Activated CD8-positive, alpha-beta T cell treated with anti-CD3 and anti-CD28 coated beads, Interleukin-2, amount 10 ng/mL, durations not matched to agents 7 days and 5 days (primary cell): ENCODE results near the gene FIGNL2. TPM values are rescaled to one million over a fixed set of nuclear protein-coding genes. Genes with fewer than 3 reads are reported as not detected.

Source experiments
- ATAC-seq: fragments of 150-1000 bp; cut with Tn5 transposase; one replicate; pipeline ENCODE4 v1.10.0; 2021; ENCODE audit warnings: moderate library complexity
- CTCF ChIA-PET: fragments of 350-600 bp; sonication (Branson Sonifier 250); formaldehyde crosslinking; loops from one replicate; lab custom pipeline; 2021; ENCODE audit warnings: antibody characterized with exemption; lab: Charles Lee
- POLR2A ChIA-PET: fragments of 350-600 bp; sonication (Branson Sonifier 250); formaldehyde crosslinking; loops from one replicate; lab custom pipeline; 2021; ENCODE audit warnings: antibody characterized with exemption; lab: Charles Lee
- DNase-seq: peaks from one replicate; pipeline ENCODE4 v3.0.0-alpha.2; 2020
- H3K27ac Mint-ChIP-seq: one replicate; pipeline ENCODE4 v1.8.0; 2021; ENCODE audit warnings: mild to moderate bottlenecking, mixed read lengths
- H3K27me3 Mint-ChIP-seq: one replicate; pipeline ENCODE4 v1.8.0; 2021; ENCODE audit warnings: low read depth, mixed read lengths
- H3K36me3 Mint-ChIP-seq: one replicate; pipeline ENCODE4 v1.8.0; 2021; ENCODE audit warnings: low read depth, mixed read lengths
- H3K4me1 Mint-ChIP-seq: one replicate; pipeline ENCODE4 v1.8.0; 2021; ENCODE audit warnings: low read depth, mixed read lengths
- H3K4me3 Mint-ChIP-seq: one replicate; pipeline ENCODE4 v1.8.0; 2021; ENCODE audit warnings: mild to moderate bottlenecking, mixed read lengths
- H3K9me3 Mint-ChIP-seq: one replicate; pipeline ENCODE4 v1.8.0; 2022; ENCODE audit warnings: mixed read lengths; ENCODE audit not compliant: insufficient read depth
- total RNA-seq, 2 experiments: library from RNA; stranded (reverse); gene quantifications; one replicate each; pipeline ENCODE4 v1.2.3, GENCODE V29; 2021

FIGNL2 gene
- under 1 TPM; 0.32 to 0.37 TPM for total RNA-seq

GRCh38 chr12:51848326-51848727 is at the start of gene FIGNL2:
FIGNL2 (minus strand) TSS chr12:51848718; CDS start chr12:51822413, 26,305 bp downstream.
- Mint-ChIP-seq H3K9me3 (no peaks in the 10 kb centered on the region), H3K27ac (no peak within 1 kb of the TSS), H3K36me3 (no peaks in the 10 kb centered on the region), H3K4me1 (peaks cover 16% of the 10 kb centered on the region), H3K4me3 (no peak within 1 kb of the TSS), H3K27me3 (peaks cover 63% of the 10 kb centered on the region)
- POLR2A ChIA-PET, result no interaction called here
- DNase-seq (no peak), ATAC-seq (no peak)
- CTCF ChIA-PET, result no interaction called here

- Mint-ChIP-seq H3K27me3 (peaks cover 9% of the 10 kb centered on the region), H3K36me3 (no peaks in the 10 kb centered on the region), H3K4me1 (peaks cover 3% of the 10 kb centered on the region), H3K9me3 (no peaks in the 10 kb centered on the region), H3K27ac (no peak overlapping the region), H3K4me3 (no peak overlapping the region)
- ChIA-PET CTCF (interaction anchor here (1.0 to 1.1 kb wide), 2 partner anchors 27 to 84 kb away, joined by 3 read pairs; no protein-coding TSS in a partner anchor), POLR2A (no interaction called here)
- DNase-seq, result no peak
- no peak for ATAC-seq
These were observed 48.7 kb upstream of the FIGNL2 start for GRCh38 chr12:51897181-51897580.

GRCh38 chr12:51896236-51896635 is 47.7 kb upstream of the FIGNL2 start:
- DNase-seq (no peak), ATAC-seq (no peak)
- peaks cover 9% of the 10 kb centered on the region for H3K27me3 Mint-ChIP-seq
- H3K27ac Mint-ChIP-seq, result no peak overlapping the region
- ChIA-PET POLR2A (no interaction called here), CTCF (interaction anchor here (1.1 kb wide), 1 partner anchor 28 kb away, joined by 3 read pairs; no protein-coding TSS in a partner anchor)
- H3K36me3 Mint-ChIP-seq, result no peaks in the 10 kb centered on the region
- H3K4me3 Mint-ChIP-seq, result no peak overlapping the region
- no peaks in the 10 kb centered on the region for H3K9me3 Mint-ChIP-seq
- H3K4me1 Mint-ChIP-seq, result peaks cover 3% of the 10 kb centered on the region

- H3K4me1 Mint-ChIP-seq, result peaks cover 3% of the 10 kb centered on the region
- ATAC-seq (no peak), DNase-seq (no peak)
- H3K36me3 Mint-ChIP-seq, result no peaks in the 10 kb centered on the region
- POLR2A ChIA-PET, result no interaction called here
- H3K27me3 Mint-ChIP-seq, result peaks cover 9% of the 10 kb centered on the region
- H3K27ac Mint-ChIP-seq, result no peak overlapping the region
- H3K9me3 Mint-ChIP-seq, result no peaks in the 10 kb centered on the region
- no peak overlapping the region for H3K4me3 Mint-ChIP-seq
- CTCF ChIA-PET, result no interaction called here
These were observed 47.0 kb upstream of the FIGNL2 start for GRCh38 chr12:51895378-51896135.

- Mint-ChIP-seq H3K4me1 (peaks cover 3% of the 10 kb centered on the region), H3K4me3 (no peak overlapping the region), H3K27ac (no peak overlapping the region), H3K36me3 (no peaks in the 10 kb centered on the region), H3K27me3 (peaks cover 9% of the 10 kb centered on the region), H3K9me3 (no peaks in the 10 kb centered on the region)
- DNase-seq (no peak), ATAC-seq (no peak)
- ChIA-PET POLR2A (no interaction called here), CTCF (interaction anchor here (1.1 to 3.3 kb wide), 2 partner anchors 8 to 132 kb away, joined by 3 to 9 read pairs; no protein-coding TSS in a partner anchor)
These were observed 45.3 kb upstream of the FIGNL2 start for GRCh38 chr12:51893786-51894185.

- H3K27ac Mint-ChIP-seq, result no peak overlapping the region
- H3K9me3 Mint-ChIP-seq, result no peaks in the 10 kb centered on the region
- ChIA-PET CTCF (interaction anchor here (1.7 to 3.3 kb wide), 2 partner anchors 14 to 134 kb away, joined by 4 to 9 read pairs; no protein-coding TSS in a partner anchor), POLR2A (no interaction called here)
- H3K4me1 Mint-ChIP-seq, result peaks cover 5% of the 10 kb centered on the region
- peaks cover 6% of the 10 kb centered on the region for H3K27me3 Mint-ChIP-seq
- no peak for DNase-seq
- H3K4me3 Mint-ChIP-seq, result no peak overlapping the region
- ATAC-seq, result no peak
- no peaks in the 10 kb centered on the region for H3K36me3 Mint-ChIP-seq
These were observed 43.3 kb upstream of the FIGNL2 start for GRCh38 chr12:51891843-51892242.

GRCh38 chr12:51890511-51891171 is 42.1 kb upstream of the FIGNL2 start:
- peaks cover 13% of the 10 kb centered on the region for H3K4me1 Mint-ChIP-seq
- peaks cover 3% of the 10 kb centered on the region for H3K27me3 Mint-ChIP-seq
- no peaks in the 10 kb centered on the region for H3K36me3 Mint-ChIP-seq
- ChIA-PET CTCF (interaction anchor here (0.7 to 2.0 kb wide), 2 partner anchors 32 to 93 kb away, joined by 3 to 8 read pairs; no protein-coding TSS in a partner anchor), POLR2A (no interaction called here)
- H3K4me3 Mint-ChIP-seq, result no peak overlapping the region
- no peak overlapping the region for H3K27ac Mint-ChIP-seq
- no peak for ATAC-seq
- no peaks in the 10 kb centered on the region for H3K9me3 Mint-ChIP-seq
- no peak for DNase-seq

- no peaks in the 10 kb centered on the region for H3K36me3 Mint-ChIP-seq
- H3K27me3 Mint-ChIP-seq, result peaks cover 3% of the 10 kb centered on the region
- ATAC-seq (no peak), DNase-seq (no peak)
- H3K4me3 Mint-ChIP-seq, result no peak overlapping the region
- H3K4me1 Mint-ChIP-seq, result peaks cover 15% of the 10 kb centered on the region
- no peak overlapping the region for H3K27ac Mint-ChIP-seq
- ChIA-PET POLR2A (no interaction called here), CTCF (interaction anchor here (0.9 to 2.0 kb wide), 2 partner anchors 33 to 135 kb away, joined by 4 to 8 read pairs; no protein-coding TSS in a partner anchor)
- H3K9me3 Mint-ChIP-seq, result no peaks in the 10 kb centered on the region
These were observed 41.6 kb upstream of the FIGNL2 start for GRCh38 chr12:51890133-51890464.

GRCh38 chr12:51889216-51890132 is 41.0 kb upstream of the FIGNL2 start:
- H3K36me3 Mint-ChIP-seq, result no peaks in the 10 kb centered on the region
- DNase-seq (no peak), ATAC-seq (no peak)
- H3K4me1 Mint-ChIP-seq, result peaks cover 17% of the 10 kb centered on the region
- no peaks in the 10 kb centered on the region for H3K9me3 Mint-ChIP-seq
- peaks cover 5% of the 10 kb centered on the region for H3K27me3 Mint-ChIP-seq
- POLR2A ChIA-PET, result no interaction called here
- CTCF ChIA-PET, result interaction anchor here (0.9 to 2.0 kb wide), 3 partner anchors 34 to 136 kb away, joined by 3 to 8 read pairs (median 4); no protein-coding TSS in a partner anchor
- H3K4me3 Mint-ChIP-seq, result no peak overlapping the region
- H3K27ac Mint-ChIP-seq, result no peak overlapping the region

- no peak for DNase-seq
- H3K9me3 Mint-ChIP-seq, result no peaks in the 10 kb centered on the region
- H3K36me3 Mint-ChIP-seq, result no peaks in the 10 kb centered on the region
- ATAC-seq, result no peak
- H3K27me3 Mint-ChIP-seq, result peaks cover 5% of the 10 kb centered on the region
- H3K4me1 Mint-ChIP-seq, result peaks cover 17% of the 10 kb centered on the region
- H3K27ac Mint-ChIP-seq, result no peak overlapping the region
- CTCF ChIA-PET, result interaction anchor here (1.2 to 2.0 kb wide), 2 partner anchors 35 to 134 kb away, joined by 3 to 8 read pairs; no protein-coding TSS in a partner anchor
- no peak overlapping the region for H3K4me3 Mint-ChIP-seq
- POLR2A ChIA-PET, result no interaction called here
These were observed 40.0 kb upstream of the FIGNL2 start for GRCh38 chr12:51888316-51889215.
